ENCODE data around the gene ROBO1. TPM values are rescaled to one million over a fixed set of nuclear protein-coding genes. Genes with fewer than 3 reads are reported as not detected.

ROBO1 gene
- total RNA-seq, 1 donor from 2014 or later = 182 TPM

DNA sequence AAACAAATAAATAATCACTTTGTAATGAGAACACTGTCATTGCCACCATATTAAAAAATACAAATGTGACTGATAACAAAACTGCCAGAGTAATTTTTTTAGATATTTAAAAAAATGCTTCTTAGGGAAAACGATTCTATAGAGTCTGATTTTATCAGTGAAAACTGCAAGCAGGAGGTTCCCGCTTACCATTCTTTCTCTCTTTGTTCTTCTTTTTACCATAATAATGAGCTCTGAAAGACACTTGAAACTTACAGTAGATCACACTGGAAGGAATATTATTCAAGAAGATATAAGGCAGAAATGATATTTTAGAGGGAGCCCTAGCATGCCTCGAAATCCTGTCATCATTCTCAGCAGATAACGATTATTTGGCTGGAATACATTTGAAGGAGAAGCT is 701.3 kb downstream of the ROBO1 start:
- H3K9me3 Mint-ChIP-seq = peaks cover 10% of the 10 kb centered on the region

DNA sequence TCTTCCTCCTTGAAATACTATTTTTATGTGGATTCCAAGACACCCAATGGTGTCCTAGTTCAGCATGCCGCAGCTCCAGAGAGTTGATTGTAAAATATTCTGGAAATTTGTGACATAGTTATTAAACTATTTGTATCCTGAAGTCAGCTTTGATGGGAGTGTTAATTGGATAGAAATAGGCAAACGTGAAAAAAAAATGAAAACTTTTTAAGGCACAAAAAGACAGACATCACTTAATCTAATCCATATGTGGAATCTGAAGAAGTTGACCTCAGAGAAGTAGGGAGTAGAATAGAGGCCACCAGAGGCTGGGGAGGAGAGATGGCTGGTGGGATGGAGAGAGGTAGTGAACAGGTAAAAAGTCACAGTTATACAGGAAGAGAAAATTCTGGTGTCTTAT is 704.2 kb downstream of the ROBO1 start:
- DNase-seq (ENCODE audit: extremely low spot score, unreplicated experiment) = no peak
- Mint-ChIP-seq H3K36me3 (no peaks in the 10 kb centered on the region), H3K4me3 (no peak overlapping the region), H3K9me3 (peaks cover 10% of the 10 kb centered on the region), H3K27me3 (no peaks in the 10 kb centered on the region), H3K4me1 (ENCODE audit: unreplicated experiment) (peaks cover 3% of the 10 kb centered on the region), H3K27ac (no peak overlapping the region)
- no peak for TF ChIP-seq CTCF (conservative IDR thresholded peaks at IDR 0.05)

More for the DNA sequence above, 701.3 kb downstream of the ROBO1 start:
- Mint-ChIP-seq H3K27ac (no peak overlapping the region), H3K36me3 (no peaks in the 10 kb centered on the region), H3K27me3 (no peaks in the 10 kb centered on the region), H3K4me3 (no peak overlapping the region), H3K4me1 (ENCODE audit: unreplicated experiment) (peaks cover 3% of the 10 kb centered on the region)
- no peak for TF ChIP-seq CTCF (conservative IDR thresholded peaks at IDR 0.05)
- DNase-seq (ENCODE audit: extremely low spot score, unreplicated experiment) = no peak

DNA sequence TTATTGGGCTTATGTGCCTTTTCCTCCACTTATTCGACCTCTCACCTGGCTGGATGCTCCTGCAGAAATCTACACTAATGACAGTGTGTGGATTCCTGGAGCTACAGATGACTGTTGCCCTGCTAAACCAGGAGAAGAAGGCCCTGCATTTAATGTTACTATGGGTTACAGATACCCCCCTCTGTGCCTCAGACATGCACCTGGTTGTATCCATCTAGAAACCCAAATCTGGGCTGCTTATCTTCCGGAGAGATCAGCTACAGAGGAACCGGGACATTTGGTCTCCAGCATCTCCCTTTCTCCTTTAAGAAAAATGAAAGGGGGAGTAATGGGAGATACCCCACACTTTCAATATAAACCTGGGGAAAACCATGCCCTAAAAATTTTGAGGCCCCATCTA is 710.0 kb downstream of the ROBO1 start:
- peaks cover 29% of the 10 kb centered on the region for H3K9me3 Mint-ChIP-seq

DNA sequence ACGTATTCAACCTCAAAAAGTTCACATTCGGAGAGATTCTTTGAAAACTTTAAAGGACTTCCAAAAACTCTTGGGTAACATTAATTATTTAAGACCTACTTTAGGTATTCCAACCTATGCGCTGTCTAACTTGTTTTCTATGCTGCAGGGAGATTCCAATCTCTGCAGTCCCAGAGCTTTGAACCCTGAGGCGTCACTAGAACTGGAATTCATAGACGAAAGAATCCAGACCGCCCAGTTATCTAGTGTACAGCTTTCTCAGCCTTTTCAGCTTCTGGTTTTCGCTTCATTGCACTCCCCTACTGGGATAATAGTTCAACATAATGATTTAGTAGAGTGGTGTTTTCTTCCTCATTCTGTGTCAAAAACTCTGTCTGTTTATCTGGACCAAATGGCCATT is 711.3 kb downstream of the ROBO1 start:
- Mint-ChIP-seq H3K4me3 (no peak overlapping the region), H3K9me3 (peaks cover 28% of the 10 kb centered on the region), H3K27me3 (no peaks in the 10 kb centered on the region), H3K4me1 (ENCODE audit: unreplicated experiment) (no peaks in the 10 kb centered on the region), H3K27ac (no peak overlapping the region), H3K36me3 (peaks cover 17% of the 10 kb centered on the region)
- no peak for DNase-seq (ENCODE audit: extremely low spot score, unreplicated experiment)
- no peak for TF ChIP-seq CTCF (conservative IDR thresholded peaks at IDR 0.05)

More for the DNA sequence above, 710.0 kb downstream of the ROBO1 start:
- Mint-ChIP-seq H3K27me3 (no peaks in the 10 kb centered on the region), H3K36me3 (peaks cover 12% of the 10 kb centered on the region), H3K27ac (no peak overlapping the region), H3K4me3 (no peak overlapping the region), H3K4me1 (ENCODE audit: unreplicated experiment) (no peaks in the 10 kb centered on the region)
- DNase-seq (ENCODE audit: extremely low spot score, unreplicated experiment) = no peak
- TF ChIP-seq CTCF (conservative IDR thresholded peaks at IDR 0.05) = no peak

DNA sequence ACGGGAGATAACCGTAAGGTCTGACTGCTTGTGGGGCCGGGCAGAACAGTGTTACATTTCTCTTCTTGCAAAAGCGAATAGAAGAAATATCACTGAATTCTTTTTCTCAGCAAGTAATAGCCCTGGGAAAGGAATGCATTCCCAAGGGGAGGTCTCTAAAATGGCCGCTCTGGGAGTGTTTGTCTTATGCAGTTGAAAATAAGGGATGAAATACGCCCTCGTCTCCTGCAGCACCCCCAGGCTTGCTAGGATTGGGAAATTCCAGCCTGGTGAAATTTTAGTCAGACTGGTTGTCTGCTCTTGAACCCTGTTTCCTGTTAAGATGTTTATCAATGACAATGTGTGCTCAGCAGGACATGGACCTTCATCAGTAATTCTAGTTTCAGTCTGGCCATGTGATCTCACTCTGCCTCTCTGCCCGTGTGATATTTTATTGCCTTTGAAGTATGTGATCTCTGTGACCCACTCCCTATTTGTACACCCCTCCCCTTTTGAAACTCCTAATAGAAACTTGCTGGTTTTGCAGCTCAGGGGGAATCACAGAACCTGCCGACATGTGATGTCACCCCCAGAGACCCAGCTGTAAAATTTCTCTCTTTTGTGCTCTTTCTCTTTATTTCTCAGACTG is 715.6 kb downstream of the ROBO1 start:
- H3K4me3 Mint-ChIP-seq = no peak overlapping the region
- peaks cover 39% of the 10 kb centered on the region for H3K9me3 Mint-ChIP-seq
- no peak for DNase-seq (ENCODE audit: extremely low spot score, unreplicated experiment)
- no peaks in the 10 kb centered on the region for H3K27me3 Mint-ChIP-seq
- no peak overlapping the region for H3K27ac Mint-ChIP-seq
- H3K36me3 Mint-ChIP-seq = peaks cover 25% of the 10 kb centered on the region
- no peak for TF ChIP-seq CTCF (conservative IDR thresholded peaks at IDR 0.05)
- no peaks in the 10 kb centered on the region for H3K4me1 Mint-ChIP-seq (ENCODE audit: unreplicated experiment)
